Suprapubic skin (tissue), 3 donors: ENCODE measurements around the gene LOX.
A peak's percentile ranks its signal among the peaks of the same experiment; 100 is the strongest.

ENCODE experiments used
- POLR2AphosphoS5 ChIP-seq, 3 donors: sonication (generic); formaldehyde crosslinking; IDR thresholded peaks; one replicate each; pipeline ENCODE4 v1.6.1; 2017; ENCODE audit warnings: antibody characterized with exemption in 3 of 3
- TF ChIP-seq, protein P1 (sequence below), 2 donors: fragments of 200-600 bp in 1 of 2; fragments of 450-650 bp in 1 of 2; sonication (generic) in 1 of 2; IDR thresholded peaks; one replicate each; pipeline ENCODE4 v1.5.1; 2016 to 2019; ENCODE audit warnings: antibody characterized with exemption in 2 of 2, mild to moderate bottlenecking in 1 of 2, moderate library complexity in 1 of 2

GRCh38 chr5:122091936-122092600, 14.0 kb upstream of the LOX start:
- TF ChIP-seq, protein P1, sequence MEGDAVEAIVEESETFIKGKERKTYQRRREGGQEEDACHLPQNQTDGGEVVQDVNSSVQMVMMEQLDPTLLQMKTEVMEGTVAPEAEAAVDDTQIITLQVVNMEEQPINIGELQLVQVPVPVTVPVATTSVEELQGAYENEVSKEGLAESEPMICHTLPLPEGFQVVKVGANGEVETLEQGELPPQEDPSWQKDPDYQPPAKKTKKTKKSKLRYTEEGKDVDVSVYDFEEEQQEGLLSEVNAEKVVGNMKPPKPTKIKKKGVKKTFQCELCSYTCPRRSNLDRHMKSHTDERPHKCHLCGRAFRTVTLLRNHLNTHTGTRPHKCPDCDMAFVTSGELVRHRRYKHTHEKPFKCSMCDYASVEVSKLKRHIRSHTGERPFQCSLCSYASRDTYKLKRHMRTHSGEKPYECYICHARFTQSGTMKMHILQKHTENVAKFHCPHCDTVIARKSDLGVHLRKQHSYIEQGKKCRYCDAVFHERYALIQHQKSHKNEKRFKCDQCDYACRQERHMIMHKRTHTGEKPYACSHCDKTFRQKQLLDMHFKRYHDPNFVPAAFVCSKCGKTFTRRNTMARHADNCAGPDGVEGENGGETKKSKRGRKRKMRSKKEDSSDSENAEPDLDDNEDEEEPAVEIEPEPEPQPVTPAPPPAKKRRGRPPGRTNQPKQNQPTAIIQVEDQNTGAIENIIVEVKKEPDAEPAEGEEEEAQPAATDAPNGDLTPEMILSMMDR (IDR thresholded peaks at IDR 0.05) = peak in 1 of 2 donors; percentile 13
- no peak for TF ChIP-seq POLR2AphosphoS5 (IDR thresholded peaks at IDR 0.05)
